ENCODE measurements around the gene FAM221A.

DNA sequence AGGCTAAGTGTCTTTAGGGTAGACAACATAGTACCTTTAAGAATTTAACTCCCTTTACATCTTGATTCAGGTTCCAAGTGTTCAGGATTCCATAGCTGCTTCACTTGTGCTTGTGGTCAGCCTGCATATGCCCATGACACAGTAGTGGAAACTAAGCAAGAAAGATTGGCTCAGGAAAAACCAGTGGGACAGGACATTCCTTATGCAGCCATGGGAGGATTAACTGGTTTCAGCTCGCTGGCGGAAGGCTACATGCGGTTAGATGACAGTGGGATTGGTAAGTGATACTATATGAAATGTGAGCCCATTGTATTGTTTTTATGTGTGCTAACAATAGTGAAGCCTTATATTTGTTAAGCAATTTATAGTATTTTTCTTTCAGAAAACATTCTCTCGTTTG is 11.3 kb downstream of the FAM221A start:
- TF ChIP-seq KAT7 (CRISPR knock-in tag; IDR thresholded peaks at IDR 0.05; ENCODE audit: borderline replicate concordance) (no peak), GABPA (tag; conservative IDR thresholded peaks at IDR 0.05; ENCODE audit: low read depth) (no peak), RAD21 (CRISPR knock-in tag; conservative IDR thresholded peaks at IDR 0.05 in 1 of 2, IDR thresholded peaks at IDR 0.05 in 1 of 2) (no peak), PURB (CRISPR knock-in tag; IDR thresholded peaks at IDR 0.05; ENCODE audit: low read depth) (no peak), SP1 (CRISPR knock-in tag; IDR thresholded peaks at IDR 0.05) (no peak)
- TF ChIP-seq, protein P1, sequence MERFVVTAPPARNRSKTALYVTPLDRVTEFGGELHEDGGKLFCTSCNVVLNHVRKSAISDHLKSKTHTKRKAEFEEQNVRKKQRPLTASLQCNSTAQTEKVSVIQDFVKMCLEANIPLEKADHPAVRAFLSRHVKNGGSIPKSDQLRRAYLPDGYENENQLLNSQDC (CRISPR knock-in tag; IDR thresholded peaks at IDR 0.05) = no peak

Measured in K562 (cell line).